Activated CD4-positive, alpha-beta T cell treated with anti-CD3 and anti-CD28 coated beads, Interleukin-2, amount 50 U/mL, for 24 hours (primary cell): Measurements from ENCODE around the gene ARVCF.

Experiments
- DNase-seq, 2 donors: peaks; one replicate each; pipeline ENCODE4 v3.0.0-alpha.2; 2020; ENCODE audit warnings: low read depth in 1 of 2, low spot score in 1 of 2

The ARVCF gene

DNA sequence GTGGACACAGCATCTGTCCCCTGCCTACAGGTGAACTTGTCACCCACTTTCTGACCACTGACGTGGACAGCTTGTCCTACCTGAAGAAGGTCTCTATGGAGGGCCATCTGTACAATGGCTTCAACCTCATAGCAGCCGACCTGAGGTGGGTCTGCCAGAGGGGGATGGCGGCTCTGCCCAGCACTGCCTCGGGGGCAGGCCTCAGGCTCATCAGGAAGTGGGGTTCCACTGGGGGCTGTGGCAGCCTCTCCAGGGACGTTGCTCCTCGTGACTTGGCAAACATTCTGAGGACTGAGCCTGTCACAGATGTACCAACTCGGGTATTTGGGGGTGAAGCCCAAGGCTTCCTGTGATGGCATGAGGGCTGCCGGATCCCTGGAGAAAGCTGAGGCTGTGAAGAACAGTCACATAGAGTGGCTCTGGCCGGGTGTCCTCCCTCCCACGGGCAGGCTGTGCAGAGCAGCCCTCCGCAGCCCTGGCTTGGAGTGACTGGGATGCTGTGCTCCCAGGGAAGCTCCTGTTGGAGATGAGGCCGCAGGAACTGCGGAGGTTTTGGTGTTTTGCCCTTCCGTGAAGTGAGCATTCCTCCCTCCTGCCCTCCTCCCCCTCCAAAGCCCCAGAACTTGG lies 36.9 kb upstream of the ARVCF start:
- DNase-seq, result no peak

DNA sequence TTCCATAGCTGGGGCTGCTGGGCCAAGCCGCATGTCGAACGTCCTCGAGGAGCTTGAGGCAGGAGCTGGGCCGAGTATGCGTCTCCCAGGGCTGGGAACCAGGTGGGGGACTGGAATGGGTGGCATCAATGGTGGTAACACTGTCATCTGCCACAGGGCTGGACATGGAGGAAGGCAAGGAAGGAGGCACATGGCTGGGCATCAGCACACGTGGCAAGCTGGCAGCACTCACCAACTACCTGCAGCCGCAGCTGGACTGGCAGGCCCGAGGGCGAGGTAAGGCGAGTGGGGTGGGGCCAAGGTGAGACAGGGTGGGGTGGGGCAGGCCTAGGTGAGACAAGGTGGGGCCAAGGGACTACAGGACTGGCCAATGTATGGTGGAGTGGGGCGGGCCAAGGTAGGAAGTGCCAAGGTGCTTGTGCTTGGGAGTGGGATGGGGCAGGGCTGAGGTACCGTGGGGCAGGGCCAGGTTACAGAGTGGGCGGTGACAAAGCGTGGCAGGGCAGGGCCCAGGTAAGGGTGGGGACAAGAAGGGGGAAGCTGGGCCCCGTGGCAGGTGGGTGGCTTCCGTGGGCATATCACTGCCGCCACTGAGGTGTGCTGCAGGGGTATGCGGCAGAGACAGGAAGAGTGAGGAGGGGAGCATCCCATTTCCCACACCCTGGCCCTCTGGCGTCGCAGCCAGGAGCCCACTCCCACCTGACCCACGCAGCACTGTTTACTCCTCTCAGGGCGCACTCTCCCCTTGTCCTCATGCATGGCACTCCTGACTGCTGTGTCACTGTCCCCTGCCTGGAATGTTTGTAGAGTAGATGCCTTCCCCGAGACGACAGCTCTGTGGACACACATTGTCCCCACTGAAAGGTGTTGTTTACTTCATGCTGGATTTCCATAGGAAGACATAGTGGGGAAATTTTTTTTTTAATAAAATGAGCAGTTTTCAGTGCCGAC lies 36.0 kb upstream of the ARVCF start:
- no peak for DNase-seq

DNA sequence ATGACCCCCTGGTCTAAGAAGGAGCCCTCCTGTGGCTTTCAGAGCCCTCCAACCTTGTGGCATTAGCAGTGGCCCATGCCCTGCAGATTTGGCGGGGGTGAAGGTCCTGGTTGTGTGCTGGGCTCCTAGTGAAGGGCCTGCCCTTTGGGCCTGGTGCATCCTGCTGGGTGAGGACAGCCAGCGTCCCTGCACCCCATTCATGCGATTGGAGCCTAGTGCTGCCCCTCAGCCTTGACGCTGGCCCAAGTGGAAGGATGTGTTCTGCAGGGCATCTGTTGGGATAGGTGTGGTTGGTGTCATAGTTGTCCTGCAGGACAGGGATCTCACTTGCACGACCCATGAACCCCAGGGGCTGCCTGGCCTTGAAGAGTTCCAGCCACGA lies 35.3 kb upstream of the ARVCF start:
- DNase-seq, result no peak

DNA sequence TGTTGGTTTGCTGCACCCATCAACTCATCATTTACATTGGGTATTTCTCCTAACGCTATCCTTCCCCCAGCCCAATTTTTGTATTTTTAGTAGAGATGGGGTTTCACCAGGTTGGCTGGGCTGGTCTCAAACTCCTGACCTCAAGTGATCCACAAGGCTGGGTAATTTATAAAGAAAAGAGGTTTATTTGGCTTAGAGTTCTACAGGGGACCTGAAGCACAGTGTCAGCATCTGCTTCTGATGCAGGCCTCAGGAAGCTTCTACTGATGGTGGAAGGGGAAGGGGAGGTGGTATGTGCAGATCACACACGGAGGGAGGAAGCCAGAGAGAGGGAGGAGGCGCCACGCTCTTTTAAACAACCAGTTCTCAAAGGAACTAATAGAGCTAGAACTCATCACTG lies 30.1 kb upstream of the ARVCF start:
- DNase-seq, result no peak

DNA sequence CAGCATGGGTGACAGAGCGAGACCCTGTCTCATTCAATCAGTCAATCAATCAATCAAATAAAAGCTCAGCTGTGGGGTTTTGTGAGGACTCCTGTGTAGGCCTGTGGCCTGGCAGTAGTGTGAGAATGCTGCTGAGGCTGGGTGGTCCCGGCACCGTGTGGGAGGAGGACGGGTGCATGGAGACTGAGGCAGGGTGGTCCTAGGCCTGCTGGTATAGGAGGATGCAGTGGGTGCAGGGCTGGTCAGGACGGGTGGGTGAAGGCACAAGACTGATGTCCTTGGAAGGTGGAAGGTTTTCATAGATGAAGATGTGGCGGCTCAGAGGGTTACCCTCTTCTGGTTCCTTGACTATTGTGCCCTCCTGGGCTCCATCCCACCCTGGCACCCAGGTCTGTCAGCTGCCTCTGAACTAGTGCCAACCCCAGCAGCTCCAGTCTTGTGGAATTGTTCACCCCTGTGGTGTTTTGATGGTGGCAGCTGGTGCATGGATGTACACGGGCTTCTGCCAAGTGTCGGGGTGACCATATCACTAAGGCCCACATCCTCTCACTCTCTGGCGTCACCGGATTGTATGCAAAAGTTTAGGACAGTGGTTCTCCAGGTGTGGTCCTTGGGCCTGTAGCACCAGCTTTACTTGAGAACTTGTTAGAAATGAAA lies 28.0 kb upstream of the ARVCF start:
- DNase-seq, result no peak

DNA sequence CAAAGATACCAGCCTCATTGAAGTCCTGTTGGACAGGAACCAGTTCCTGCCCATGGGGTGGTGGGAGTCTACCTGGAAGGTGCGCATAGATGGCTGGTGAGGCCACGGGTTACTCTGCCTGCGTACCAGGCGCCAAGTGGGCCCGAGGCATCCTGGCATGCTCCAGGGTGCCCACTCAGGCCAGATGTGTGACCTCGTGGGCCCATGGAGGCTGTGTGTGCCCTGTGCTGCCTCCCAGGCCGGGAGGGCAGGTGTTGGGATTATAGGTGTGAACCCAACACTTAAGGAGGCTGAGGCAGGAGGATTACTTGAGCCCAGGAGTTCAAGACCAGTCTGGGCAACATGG lies 27.3 kb upstream of the ARVCF start:
- DNase-seq, result no peak

DNA sequence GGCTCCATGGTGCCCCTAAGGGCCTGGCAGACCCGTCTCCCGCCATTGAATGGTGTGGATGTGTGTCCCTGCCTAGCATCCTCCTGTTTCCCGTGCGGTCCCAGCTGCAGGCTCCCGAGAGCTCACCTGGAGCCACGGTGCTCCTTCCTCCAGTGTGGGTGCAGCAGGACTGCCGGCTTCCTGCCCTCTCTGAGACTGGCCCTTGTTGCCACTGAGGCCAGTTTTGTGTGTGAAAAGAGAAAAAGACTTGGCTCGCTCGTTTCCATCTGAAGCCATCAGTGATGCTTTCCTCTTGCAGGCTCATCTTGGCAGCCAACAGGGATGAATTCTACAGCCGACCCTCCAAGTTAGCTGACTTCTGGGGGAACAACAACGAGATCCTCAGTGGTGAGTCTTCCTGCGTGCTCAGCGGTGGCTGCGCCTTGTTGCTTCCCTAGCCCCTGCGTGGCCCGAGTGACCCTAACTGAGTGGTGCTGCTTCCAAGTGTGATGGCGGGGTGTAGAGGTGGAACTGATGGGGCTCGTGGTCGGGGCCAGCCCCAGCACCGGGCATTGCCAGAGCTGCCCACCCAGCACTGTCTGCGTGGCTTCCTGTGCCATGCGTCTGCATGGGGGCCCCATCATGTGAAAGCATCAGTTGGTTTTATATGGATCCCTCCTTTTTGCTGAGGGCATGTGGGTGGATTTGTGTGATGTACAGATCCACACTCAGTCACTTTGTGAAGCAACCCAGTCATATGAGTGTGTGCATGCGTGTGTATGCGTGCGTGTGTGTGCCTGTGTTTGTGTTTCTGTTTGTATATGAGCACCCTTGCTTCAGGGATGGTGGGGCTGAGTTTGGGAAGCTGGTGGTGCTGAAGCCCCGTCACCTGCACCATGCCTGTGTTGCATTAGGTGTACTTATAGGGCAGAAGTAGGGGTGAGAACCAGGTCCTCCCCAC lies 26.7 kb upstream of the ARVCF start:
- no peak for DNase-seq

DNA sequence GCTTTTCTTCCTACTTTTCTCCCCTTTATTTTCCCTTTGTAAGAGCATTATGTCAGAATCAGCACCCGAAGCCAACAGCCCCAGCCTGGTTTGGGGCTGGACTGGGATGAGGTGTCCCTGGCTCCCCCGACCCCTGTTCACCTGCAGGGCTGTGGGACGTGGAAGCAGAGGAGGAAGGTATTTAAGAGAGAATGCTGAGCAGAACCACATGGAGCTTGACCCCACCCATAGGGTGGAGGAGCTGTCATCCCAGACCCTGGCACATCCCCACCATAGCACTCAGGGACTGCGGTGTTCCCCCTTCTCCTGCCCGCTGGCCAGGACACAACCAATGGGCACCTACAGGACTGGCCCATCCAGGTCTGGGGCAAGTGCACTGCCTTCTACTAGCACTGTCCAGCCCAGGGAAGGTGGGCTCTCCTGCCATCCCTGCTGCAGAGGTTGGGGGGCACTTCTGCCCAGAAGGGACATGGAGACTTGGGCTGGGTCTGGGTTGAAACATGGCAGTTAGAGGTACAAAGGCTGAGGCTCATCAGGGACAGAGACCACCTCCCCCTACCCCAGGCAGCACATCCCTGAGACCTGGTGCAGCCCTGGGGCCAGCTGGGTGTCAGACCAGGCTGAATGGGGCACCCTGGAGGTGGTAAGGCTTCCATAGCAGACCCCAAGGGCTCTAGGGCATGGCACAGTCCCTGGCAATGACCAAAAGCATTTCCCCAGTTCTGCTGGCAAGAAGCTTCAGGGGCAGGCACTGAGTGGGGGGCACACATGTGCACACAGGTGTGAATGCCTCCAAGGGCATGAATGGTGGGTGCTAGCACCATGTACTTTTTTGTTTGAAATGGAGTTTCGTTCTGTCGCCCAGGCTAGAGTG lies 23.9 kb upstream of the ARVCF start:
- DNase-seq, result no peak

DNA sequence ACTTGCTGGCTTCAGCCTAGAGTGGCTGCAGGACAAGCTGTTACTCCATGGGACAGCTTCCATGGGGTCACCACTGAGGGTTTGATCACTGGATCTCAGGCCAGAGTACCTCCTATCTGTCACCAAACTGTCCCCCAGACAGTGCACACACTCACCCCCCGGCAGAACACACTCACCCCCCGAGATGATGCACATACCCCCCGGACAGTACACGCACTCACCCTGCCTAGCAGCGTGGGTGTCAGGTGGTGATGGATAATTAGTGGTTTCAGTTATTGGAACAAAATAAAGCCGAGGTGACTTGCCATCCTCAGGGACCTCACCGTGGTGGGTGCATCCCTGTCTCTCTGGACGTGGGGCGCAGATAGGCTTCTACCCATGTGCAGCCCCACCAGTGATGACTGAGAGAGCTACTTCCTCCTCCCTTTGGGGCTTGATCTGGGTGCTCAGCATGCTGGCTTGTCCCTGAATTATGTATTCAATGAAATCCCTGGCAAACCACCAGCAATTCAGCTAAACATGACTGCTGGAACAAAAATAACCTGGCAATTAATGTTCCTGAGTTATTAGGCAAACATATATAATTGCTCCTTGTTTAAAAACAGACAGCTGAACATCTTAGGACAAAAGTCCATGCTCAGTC lies 23.2 kb upstream of the ARVCF start:
- DNase-seq, result no peak

DNA sequence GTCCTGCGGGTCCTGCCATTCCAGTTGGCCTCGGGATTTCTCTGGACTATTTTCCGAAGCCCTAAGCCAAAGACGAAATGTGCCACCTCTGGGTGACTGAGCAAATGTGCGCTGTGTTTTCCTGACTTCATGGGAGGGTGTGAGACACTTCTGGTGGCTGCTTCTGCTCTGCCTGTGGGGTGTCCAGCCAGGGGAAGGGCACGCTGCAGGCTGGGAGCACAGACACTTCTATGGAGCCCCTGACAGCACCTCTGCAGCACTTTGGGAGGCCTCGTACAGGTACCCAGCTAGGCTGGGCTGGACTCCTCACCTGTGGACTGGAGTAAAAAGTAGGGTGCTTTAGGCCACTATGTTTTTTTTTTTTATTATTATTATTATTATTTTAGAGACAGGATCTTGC lies 22.0 kb upstream of the ARVCF start:
- DNase-seq, result no peak

DNA sequence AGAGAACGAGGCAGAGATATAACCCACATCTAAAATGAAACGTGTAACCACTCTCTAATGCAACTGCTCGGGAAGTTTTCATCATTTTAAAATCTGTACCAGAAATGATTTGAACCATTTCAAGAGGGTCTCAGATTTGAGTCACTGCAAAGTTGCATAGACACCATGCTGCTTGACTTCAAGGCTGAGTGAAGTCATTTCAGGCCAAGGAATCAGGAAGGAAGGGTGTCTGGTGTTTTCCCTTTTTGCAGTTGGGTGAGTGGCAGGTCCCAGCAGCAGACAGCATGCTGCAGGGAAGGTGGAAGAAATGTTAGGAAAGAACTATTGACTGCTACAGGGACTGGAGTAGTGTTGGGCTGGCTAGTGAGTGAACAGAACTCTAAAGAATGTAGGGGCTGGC lies 20.8 kb upstream of the ARVCF start:
- DNase-seq, result no peak

DNA sequence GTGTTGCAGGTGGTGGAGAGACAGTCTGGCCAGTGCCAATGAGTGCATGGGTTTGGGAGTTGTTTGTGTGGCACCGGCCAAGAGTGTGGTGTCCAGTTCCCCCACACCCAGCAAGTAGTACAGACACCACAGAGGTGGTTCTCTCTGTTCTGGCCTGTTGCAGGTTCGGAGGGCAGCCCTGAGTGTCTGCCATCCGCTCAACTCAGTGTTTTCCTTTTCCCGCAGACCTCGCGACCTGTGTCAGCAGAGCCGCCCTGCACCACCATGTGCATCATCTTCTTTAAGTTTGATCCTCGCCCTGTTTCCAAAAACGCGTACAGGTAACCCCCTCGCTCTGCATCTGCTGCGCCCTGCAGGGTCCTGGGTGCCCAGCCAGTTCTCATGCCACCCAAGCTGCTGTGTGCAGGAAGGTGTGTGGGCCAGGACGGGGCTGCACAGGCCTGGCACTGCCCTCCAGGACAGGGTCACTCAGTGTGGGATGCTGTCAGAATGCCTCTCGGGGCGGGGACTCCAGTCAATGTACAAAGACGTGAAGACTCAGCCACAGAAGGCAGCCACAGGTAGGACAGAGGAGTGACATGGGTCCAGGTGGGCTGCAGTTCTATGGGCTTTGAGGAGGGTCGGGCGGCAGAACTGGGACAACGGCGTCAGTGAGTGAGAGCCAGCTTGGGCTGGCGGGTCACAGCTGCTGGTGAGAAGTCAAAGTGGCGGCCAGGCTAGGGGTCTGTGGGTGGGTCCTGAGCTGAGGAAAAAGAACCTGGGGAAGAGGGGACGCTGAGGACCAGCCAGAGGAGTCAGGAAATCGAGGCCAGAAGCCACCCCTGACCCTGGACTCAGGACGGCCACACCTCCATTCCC lies 20.1 kb upstream of the ARVCF start:
- no peak for DNase-seq

DNA sequence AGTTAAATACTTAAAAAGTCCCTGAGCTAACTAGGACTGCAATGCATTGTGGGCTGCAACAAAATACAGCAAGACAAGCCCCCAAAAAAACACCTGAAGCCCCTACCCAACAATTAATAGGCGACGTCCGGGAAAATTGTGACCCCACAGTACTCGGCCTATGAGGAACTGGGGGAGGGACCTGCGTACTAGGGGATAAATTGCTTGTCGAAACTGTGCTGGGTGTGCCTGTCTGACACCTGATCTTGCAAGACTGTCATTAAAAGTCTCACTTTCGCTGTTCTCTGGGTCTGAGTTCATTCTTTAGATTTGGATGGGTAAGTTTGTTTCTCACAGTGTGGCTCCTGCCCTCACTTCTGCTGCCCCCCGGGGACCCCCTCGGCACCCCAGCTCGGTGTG lies 19.5 kb upstream of the ARVCF start:
- no peak for DNase-seq

DNA sequence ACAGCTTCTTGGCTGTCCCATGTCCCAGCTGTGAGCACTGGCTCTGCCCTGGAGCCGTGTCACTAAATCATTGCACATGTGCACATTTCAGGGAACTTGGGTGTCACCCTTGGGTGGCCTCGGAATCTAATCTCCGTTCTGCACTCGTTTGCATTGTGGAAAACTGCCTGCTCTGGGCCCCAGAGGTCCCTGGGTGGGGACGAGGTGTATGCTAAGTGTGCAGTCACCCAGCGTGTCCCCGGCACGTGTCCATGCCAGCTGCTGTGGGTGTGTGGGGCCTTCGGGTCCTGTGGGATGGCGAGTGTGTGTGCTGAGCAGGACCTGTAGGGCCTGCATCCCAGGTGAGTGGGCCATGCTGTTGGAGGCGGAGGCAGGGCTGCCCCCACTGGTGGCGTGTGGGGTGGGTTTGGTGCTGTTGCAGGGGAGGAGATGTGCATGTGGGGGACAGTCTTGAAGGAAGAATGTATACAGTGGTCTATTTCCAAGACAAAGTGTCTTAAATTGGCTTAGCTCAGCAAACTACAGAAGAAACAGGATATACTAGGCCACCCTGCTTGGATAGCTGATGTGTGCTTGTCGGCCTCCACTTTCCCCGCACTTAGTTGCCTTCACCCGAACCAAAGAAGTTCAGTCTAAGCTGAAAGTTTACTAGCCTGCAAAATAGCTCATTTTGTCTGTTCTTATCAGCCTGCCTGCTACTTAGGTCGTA lies 18.9 kb upstream of the ARVCF start:
- no peak for DNase-seq

DNA sequence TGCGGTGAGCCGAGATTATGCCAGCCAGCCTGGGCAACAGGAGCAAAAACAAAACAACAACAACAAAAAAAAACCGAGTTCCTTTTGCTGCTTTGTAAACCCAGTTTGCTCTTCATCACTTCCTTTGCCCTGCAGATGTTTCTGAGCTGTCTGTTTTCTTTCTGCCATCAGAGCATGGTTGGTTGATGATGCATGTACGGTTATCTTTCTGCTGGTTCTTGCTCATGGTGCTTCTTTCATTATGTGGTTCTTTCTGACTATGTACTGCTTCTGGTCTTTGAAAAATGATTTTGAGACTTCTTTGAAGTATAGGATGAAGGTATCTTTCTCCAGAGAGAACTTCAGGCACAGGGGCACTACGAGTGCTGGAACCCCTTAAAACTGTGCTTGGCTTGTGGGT lies 17.5 kb upstream of the ARVCF start:
- no peak for DNase-seq

DNA sequence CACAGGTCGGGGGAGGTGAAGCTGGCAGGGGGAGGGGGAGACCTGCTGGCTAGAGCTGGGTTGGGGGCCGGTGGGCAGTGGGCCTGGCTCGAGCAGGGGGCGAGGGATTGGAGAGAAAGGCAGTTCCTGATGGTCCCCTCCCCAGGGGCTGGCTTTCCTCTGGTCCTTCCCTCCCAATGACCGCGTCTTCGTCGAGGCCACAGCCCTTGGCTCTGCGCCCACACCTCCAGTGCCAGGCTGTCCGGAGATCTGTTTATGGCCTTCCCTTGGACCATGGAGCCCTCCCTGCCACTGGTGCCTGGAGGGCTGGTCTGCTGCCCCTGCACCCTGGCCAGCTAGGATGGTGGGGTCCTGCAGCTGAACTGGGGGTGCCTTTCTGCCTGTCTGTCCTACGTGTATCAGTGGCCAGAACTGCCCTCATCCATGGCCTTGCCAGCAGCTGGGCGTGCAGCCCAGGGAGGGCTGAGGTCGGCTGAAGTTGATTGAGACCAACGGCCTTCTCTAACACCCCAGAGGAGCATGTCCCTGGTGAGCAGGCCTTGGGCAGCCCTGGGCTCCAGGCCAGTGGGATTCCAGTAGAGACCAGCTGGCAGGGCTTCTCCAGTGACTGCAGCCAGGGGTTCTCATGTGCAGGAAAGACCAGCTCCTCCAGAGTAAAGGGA lies 16.6 kb upstream of the ARVCF start:
- no peak for DNase-seq

DNA sequence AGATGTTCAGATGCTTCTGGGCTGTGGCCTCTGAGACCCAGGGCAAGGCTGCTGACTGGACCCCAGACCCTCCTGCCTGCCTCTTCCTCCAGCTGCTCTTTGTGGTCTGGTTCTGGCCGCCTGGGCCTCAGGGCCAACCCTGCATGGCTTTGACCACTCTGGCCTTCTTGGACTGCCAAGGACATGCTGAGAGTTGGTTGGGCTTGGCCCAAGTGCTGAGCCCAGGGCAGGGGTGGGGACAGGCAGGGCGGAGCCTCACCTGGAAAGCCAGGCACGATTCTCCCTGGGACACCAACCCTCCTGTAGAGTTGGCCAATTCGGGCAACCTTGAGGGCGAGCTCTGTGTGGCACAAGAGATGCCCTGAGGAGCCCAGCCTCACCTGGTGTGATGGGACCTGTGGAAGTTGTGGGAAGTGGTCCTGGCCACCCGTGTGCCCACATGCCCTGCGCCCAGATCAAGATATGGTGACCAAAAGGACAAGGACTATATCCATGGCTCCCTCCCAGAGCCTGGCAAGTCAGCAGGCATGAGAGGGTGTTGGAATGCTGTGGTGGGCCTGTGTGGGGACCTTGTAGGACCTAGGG lies 15.9 kb upstream of the ARVCF start:
- no peak for DNase-seq
